CD4-positive, alpha-beta T cell treated with Interferon gamma for 1 hour (primary cell): ENCODE measurements around the gene HBEGF.
A peak's percentile ranks its signal among the peaks of the same experiment; 100 is the strongest.
"Not testable (repeated sequence)": the region's sequence is repeated elsewhere in the genome, so short reads cannot be mapped to it uniquely, and the experiment has no call there.

Experiments
- DNase-seq: peaks from one replicate; pipeline ENCODE4 v3.0.0-alpha.2; 2020

Gene HBEGF

DNA sequence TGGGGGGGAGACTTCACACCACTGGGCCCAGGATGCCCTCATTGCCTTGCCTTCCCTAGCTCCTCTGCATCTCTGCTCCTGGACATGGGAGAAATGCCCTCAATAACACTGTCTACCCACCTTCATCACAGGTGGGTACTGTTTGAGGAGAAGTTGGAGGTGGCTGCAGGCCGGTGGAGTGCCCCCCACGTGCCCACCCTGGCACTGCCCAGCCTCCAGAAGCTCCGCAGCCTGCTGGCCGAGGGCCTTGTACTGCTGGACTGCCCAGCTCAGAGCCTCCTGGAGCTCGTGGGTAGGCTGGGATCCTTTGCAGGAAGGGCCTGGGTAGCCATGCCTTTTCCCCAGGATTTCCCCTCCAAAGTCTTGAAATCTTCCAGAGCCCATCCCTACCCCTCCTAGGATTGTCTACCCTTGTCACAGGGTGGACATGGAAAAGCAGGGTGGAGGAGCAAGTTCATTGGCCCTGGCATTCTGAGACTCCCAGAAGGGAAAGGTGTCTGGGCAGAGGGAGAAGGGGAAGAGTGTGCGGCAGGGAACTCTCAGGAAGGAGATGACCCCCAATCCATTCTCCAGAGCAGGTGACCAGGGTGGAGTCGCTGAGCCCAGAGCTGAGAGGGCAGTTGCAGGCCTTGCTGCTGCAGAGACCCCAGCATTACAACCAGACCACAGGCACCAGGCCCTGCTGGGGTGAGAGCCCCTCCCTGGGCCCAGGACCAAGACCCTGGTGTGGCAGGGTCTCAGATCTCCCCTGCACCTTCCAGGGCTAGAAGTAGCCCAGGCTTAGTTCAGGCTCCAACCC, 14.5 kb upstream of the HBEGF start:
- DNase-seq: no peak

DNA sequence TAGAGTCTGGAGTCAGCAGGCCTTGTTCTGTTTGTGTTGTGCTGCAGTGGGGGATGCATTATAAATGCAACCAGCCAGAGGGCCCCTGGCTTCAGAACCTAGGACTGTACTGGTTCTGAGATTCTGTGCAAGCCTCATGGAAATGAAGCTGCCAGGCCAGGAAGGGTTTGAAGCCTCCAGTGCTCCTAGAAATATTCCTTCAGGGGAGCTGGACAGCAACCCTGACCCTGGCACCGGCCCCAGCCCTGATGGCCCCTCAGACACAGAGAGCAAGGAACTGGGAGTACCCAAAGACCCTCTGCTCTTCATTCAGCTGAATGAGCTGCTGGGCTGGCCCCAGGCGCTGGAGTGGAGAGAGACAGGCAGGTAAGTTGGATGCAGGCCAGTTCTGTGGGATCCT, 13.7 kb upstream of the HBEGF start, which contains the start of gene SLC4A9:
Gene SLC4A9, plus strand, starts transcription at position 94 of the 400 bp plus-strand sequence. Its CDS starts 43 bp downstream, at position 137.
- no peak for DNase-seq

DNA sequence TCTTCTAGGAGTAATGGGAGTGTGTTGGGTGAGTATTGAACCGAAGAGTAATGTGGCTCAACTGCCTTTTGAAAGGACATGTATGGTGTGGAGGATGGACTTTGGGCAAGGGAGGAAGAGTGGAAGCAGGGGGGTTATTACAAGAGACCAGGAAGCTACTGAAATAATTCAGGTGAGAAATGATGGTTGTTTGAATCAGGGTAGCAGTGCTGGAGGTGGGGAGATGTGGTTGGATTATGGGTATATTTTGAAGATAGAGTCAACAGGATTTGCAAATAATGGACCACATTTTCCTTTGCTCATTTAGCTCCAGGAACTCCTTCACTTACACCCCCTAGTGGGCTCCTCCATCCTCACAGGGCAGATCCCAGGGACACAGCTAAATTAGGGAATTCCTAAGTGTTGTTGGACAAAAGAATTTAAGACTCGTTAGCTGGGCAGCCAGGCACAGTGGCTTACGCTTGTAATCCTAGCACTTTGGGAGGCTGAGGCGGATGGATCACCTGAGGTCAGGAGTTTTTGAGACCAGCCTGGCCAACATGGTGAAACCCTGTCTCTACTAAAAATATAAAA, 12.4 kb upstream of the HBEGF start:
- DNase-seq: no peak

DNA sequence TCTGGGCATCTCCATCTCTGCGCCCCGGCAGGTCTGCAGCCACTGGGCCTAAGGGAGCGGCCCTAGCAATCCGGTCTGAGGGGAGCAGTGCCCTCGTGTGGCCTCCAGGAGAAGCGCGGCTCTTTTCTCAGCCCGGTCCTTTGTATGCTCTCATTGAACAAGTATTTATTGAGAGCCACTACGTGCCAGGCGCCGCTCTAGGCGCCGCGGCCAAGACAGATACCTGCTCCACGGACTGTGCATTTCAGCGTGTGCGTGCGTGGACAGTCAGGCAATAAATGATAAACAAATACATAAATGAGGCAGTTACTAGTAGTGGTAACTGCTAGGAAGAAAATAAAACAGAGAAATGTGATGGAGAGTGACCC, 11.3 kb upstream of the HBEGF start:
- peak; percentile 74 for DNase-seq

DNA sequence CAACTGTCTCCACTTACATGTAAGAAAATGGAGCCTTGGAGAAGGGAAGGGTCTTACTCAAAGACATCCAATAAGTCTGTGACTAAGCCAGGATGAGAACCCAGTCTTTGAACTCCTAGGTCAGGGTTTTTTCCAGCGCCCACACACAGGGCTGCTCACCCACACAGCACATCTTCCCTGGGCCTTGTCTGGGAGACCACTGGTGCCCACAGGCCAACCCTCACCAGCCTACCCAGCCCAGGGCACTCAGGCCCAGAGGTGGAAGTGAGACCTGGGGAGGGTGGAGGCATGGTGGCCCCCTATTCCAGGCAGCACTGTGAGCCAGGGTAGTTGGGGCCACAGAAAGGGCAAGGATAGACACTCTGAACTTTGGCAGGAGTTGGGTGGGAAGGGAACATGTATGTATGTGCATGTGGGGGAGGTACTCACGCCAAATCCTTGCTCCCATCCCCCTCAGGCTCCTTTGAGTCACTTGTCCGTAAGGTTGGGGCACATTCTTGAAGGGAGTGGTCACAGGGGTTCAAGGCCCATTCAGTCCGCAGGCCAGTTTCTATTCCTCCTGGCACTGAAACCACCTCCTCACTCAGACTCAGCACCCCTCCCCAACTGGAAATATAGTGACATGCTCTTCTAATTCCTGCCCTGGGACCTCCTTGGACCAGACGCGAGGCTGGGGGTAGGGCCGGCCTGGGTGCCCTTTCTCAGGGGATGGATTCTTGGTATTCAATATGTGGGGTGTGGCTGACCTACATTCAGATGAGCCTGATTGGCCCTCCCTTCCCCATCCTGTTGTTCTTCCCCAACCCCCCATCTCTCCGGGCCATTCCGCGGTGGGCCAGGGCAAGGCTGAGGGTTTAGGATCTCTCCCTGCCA, 10.7 kb upstream of the HBEGF start:
- DNase-seq: no peak

DNA sequence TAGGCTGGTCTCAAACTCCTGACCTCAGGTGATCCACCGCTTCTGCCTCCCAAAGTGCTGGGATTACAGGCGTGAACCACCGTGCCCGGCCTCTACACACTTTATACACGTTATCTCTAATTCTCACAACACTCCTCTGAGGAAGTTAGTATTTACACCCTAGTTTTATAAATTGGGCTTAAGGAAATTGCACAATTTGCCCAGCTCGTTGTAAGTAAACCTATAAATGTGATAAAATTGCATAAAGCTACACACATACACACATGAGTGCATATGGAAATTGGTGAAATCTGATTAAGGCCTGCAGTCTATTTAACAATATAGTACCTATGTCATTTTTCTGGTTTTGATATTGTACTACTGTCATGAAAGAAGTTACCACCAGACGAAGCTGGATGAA, 9.1 kb upstream of the HBEGF start:
- no peak for DNase-seq

DNA sequence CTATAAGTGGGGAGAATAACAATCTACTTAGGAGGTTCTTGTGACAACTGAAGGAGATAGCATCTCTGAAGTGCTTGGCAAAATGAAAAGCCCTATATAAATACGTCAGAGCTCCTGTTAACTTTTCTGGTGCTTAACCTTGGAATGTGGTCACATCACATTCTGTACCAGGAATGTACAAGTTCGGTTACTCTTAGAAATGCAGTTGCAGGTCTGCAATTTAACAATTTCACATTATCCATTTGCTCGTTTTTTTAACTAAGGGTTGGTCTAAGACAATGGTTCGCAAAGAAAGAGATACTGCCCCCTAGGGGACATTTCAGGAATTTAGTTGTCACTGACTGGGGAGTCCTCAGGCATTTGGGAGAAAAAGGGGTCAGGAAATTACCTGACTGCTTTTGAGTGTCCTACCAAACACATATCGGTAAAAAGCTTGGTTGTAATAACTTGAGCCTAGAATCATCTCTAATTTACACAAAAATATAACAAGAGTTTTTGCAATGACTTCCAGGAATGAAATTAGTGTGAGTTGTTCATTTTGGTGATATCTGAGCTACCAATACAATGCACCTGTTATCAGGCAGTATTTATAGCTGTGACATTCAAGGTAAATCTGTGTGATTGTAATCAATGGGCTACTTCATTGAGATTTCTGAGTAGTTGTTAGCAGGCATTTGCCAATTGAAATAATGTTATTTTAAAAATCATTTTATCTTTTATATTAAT, 5.4 kb upstream of the HBEGF start:
- DNase-seq: peak; percentile 34

DNA sequence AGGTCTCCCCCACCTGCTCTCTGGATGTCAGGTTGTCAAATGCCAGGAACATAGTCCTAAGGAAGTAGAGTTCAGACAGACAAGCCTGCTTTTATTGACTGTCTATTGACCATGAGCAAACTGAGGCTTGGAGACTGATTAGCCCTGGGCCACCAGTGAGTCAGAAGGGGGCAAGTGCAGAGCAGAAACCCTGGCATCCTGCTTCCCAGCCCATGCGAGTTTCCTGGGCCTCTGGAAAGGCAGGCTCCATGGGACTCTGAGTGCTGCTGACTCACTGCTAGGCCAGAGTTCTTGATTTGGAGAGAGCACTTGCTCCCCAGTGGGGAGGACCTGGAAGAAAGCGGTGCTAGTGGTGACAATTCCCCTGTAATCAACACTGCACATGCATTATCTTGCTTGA, 2.8 kb upstream of the HBEGF start:
- no peak for DNase-seq

DNA sequence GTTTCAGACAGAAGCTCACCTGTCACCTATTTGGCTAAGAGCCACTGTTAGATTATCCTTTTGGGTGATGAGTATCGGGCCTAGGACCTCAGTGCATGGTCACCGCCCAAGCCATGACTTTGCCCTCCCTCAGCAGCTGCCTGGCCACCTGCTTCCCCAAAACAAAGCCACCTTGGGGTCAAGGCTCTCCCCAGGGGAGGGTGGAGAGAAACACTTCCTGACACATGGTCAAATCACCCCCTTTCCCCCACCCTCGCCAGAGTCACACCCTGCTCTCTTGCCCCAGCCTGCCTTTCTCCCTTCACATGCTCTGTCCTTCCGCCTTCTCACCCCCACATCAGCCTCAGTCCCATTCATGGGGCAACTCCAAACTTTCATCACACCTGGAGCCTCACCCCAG, 1.7 kb upstream of the HBEGF start:
- DNase-seq: peak; percentile 8

DNA sequence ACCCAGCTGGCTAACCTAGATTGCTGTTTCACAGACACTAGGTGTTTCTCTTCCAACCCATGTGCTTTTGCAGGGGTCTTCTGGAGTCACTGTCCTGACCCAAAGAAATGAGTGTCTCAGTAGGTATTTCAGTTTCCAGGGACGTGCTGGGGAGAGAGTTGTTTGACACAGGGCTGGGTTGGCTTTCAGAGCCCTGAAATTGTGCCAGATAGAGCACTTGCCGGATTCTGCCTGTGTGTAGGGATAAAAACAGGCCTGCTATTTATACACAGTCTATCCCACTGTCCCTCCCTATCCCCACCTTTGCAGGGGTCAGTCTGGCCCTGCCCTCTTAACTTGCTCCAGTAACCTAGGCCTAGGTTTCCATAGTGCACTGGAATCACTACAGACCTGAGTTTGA, 957 bp upstream of the HBEGF start:
- no peak for DNase-seq

DNA sequence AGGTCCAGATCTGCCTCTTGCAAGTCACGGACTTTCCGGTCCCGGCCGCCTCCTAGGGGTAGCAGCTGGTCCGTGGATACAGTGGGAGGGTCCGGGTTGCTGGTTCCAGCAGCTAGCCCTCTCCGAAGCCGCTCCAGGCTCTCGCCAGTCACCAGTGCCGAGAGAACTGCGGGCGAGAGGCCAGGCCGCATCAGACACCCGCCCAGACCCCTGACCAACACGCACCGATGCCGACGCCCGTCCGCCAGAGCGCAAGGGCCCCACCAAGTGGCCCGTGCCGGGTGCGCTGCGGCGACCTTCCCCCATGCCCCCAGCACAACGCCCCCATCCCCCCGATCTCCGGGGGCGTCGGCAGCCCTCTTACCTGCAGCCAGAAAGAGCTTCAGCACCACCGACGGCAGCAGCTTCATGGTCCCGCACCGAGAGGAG, 470 bp downstream of the HBEGF start:
- DNase-seq: peak; percentile 18

DNA sequence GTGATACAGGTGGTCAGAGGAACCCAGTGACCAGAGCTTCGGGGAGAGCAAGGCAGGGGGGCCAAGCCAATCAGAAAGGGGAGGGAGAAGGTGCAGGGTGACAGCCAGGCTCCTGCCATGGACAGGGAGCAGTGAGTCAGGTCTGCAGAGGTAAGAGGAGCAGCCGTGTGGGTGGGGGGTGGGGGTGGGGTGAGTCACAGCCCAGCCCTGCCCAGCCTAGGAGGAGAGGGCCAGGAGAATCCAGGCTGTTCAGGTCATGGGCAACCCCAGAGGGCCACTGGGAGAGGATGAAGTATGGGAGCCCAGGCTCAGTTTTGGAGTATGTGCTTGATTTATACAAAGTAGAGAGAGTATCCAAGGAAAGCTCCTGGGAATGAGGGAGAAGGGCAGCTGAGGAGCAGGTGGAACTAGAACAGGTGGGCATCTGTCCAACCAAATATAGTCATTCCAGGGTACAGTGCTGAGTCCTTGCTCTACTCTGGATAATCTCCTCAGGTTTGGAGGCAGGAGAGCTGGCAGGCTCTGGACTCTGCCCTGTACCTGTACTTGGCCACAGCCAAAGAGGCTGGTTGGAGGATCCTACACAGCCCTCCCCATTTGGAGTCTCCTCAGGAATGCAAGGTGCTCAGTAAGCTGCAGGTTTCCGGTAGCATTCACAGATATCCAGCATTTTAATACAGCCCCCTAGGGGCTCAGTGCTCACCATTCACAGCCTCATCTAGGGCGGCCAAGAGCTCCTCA, 1.6 kb downstream of the HBEGF start:
- no peak for DNase-seq

DNA sequence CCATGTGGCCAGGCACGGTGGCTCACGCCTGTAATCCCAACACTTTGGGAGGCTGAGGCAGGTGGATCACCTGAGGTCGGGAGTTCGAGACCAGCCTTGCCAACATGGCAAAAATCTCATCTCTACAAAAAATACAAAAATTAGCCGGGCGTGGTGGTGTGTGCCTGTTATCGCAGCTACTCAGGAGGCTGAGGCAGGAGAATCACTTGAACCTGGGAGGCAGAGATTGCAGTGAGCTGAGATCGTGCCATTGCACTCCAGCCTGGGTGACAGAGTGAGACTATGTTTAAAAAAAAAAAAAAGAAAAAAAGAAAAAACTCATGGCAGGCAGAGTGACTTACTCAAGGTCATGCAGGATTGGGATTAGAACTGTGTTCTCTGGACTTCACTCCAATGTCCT, 2.6 kb downstream of the HBEGF start:
- DNase-seq: not testable (repeated sequence)

DNA sequence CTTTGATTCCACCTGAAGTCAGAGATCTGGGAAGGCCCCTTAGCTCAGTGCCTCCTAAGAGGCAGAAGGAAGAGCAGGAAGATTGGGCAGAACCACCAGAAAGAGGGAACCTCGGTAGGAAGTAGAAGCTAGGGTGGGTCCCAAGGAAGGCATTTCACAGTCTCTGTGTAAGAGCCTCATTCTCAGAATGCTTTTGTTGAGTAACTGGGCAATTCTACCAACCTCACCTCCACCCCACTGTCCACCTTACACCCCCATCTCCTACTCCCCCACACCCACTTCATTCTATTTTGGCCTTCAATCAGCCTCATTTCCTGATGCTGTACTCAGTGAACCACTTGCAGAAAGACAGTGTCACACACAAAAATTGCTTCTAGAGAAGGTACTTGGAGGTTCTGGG, 3.5 kb downstream of the HBEGF start:
- DNase-seq: no peak

DNA sequence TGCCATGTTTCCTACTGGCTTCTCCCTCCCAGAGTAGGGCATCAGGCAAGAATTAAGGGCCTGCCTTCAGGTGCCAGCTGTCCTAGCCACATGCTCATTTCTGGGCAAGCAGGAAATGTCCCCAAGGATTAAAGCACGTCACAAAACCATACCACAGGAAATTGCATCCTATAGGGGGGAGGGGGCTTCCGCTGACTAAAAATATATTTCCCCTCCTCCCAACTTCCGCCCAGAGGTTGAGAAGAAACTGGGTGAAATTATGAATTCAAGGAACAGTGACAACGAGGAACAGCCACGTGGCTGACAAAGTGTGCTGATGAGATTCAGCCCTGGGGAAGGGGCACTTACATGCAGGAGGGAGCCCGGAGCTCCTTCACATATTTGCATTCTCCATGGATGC, 4.1 kb downstream of the HBEGF start:
- peak; percentile 59 for DNase-seq

DNA sequence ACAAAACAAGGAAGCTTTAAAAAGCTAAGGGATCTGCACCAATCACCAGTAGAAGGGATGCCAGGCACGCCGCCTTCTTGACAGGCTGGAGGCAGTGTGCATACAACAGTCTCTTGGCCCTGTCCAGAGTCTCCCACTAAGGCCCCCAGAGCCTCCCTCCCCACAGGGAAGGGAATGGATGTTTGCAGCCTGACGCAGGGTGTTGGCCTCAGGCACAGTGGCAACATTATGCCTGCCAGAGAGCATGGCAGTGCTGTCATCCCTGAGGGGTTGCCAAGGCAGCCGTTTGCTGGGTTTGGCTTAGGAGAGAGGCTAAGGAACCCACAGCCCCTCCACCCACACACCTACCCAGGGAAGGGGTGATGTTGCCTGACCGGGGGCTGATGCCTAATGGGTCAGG, 4.8 kb downstream of the HBEGF start:
- DNase-seq: no peak

DNA sequence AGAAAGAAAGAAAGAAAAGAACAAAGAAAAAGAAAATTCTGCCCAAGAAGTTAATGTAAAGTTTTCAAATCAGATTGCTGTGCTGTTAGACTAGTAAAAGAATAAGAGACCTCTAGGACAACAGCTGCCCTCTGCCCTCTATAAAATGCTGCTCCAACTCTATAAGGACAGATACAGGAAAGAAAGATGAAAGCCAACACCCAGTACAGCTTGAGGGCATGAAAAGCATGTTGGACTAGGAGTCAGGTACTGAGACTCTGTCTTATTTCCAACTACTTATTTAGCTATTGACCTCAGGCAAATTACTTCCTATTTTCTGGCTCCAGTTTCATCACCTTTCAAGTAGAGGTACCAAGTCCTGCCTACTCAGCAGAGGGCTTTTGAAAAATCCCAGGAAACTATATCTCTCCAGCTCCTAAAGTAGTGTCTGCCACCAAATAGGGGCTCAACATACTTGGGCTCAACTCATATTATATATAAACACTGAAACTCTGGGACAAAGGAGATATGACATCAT, 5.7 kb downstream of the HBEGF start:
- DNase-seq: no peak

DNA sequence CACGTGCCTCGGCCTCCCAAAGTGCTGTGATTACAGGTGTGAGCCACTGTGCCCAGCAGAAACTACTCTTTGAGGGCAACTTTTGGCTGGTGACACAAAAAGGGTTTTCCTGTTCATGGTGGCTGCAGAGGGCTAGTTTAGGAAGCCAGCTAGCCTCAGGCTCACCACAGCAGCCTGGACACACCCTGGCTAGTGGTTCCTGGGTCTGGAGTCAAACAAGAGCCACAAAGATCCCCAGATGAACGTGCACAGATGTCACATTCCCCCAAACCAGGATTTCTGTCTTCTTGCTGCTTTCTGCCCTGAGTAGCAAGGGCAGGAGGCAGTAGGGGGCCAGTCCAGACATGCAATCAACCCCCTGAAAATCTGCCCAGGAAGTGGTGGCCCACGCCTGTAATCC, 6.8 kb downstream of the HBEGF start:
- no peak for DNase-seq

DNA sequence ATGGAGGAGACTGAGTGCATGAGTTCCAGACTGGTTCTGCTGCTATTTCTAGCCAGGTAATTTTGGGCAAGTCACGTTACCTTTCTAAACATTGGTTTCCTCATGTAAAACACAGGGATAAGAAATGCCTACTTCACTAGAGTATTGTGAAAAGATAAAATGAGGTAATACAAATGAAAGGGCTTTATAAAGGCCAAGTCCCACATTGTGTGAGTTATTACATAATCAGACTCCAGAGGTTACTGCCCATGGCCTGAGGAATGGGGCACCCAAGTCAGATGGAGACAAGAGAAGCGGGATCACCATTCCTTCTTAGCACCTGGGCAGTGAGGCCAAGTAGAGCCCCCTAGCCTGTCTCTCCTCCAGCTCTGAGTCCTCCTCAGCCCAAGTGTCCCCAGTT, 7.5 kb downstream of the HBEGF start:
- no peak for DNase-seq

DNA sequence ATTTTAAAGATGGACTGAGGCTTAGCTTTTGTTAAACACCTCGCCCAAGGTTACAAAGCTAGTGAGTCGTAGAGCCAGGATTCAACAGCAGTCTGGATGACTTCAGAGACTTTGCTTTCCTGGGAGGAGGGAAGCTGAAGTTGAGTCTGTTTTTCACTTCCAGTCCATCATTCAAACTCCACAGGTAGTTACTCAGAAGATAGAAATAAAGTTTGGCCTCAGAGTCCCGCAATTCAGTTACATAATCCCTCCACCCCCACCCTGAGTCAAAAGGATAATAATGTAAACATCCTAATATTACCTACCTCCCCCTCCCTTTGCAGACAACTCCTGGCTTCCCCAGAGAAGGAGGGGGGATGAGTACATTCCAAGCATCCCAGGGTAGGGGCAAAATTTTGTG, 8.1 kb downstream of the HBEGF start:
- no peak for DNase-seq

DNA sequence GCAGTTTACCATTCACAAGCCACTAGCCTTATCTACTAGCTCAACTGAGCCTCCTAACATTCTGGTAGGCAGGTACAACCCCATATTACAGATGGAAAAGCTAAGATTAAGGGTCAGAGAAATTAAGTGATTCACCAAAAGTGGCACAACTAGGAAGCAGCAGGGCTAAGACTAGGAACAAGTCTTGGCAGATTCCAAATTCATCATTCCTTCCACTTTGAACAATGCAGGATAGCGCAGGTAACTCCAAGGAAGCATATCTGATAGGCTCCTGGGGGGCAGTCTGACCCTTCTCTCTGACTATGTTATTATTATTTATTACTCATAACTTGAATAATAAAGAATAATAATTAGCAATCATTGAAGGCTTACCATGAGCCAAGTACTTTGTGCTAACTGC, 8.5 kb downstream of the HBEGF start:
- DNase-seq: no peak

DNA sequence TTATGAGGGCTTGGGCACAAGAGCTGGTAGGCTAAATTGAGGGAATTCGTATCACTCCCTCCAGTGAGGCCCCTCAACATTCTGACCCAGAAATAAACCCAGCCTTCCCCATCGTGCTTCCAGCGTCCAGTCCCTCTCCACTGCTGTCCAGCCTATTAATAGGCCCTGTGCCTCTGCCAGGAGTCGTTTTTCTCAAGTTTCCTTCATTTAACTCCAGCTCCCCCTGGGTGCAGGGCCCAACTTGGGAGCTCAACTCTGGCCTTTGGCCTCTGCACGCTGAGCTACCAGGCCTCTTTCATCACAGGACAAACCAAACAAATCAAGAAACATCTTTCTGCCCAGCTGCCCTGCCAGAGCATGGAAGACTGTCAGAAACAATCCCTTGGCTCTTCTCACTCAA, 10.0 kb downstream of the HBEGF start:
- DNase-seq: no peak
